HG03442 (cell line): ENCODE measurements around the gene HNRNPM.
"Not testable (repeated sequence)": the region's sequence is repeated elsewhere in the genome, so short reads cannot be mapped to it uniquely, and the experiment has no call there.

Experiments used
- ATAC-seq: cut with Tn5 transposase; IDR thresholded peaks from one replicate; pipeline ENCODE4 v1.9.1; 2021; ENCODE audit warnings: mild to moderate bottlenecking, moderate library complexity; ENCODE audit not compliant: unreplicated experiment

Gene HNRNPM

GRCh38 chr19:8506402-8506957 is 61.7 kb downstream of the HNRNPM start:
- no peak for ATAC-seq

DNA sequence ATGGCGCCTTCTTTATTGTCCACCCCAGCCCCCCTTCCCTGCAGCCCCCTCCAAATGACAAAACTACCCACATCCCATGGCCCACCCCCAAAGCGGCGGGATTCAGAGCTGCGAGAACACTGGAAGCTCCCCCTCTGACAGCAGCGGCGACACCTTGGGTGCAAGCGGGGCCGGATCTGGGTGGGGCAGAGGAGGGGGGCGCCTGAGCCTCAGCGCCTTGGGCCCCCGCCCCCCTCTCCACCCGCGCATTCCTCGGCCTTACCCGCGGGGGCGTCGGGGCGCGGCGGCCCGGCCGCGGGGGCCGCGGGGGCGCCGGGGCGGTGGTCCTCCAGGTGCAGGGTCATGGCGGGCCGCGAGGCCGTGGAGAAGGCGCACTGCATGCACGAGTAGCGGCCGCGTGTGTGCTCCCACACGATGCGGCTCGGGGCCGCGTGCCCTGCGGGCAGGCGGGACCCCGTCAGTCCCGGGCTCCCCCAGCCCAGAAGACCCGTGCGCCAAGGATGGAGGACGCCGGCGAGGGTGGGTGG is 65.9 kb downstream of the HNRNPM start:
- no peak for ATAC-seq

DNA sequence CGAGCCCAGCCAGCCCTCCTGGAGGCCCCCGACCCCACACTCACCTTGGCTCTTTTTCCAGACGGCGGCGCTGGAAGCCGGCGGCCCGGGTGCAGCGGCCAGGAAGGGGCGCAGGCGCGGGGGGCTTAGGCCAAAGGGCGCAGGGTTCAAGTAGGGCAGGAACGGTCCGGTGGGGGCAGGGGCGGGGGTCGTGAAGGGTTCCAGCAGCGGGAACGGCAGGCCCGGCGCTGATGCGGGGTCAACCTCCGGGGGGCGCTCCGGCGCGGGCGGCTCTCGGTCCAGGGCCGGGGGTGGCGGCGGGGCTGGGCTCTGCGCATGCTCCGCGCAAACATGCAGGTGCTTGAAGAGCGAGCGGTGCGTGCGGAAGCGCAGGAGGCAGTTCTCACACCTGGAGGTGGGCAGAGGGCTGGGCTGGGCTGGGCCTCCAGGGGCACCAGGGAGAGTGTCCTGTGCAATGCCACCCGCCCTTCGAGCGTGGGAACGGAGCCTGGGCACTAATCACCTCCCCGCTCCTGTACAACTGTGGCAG is 66.9 kb downstream of the HNRNPM start:
- no peak for ATAC-seq

DNA sequence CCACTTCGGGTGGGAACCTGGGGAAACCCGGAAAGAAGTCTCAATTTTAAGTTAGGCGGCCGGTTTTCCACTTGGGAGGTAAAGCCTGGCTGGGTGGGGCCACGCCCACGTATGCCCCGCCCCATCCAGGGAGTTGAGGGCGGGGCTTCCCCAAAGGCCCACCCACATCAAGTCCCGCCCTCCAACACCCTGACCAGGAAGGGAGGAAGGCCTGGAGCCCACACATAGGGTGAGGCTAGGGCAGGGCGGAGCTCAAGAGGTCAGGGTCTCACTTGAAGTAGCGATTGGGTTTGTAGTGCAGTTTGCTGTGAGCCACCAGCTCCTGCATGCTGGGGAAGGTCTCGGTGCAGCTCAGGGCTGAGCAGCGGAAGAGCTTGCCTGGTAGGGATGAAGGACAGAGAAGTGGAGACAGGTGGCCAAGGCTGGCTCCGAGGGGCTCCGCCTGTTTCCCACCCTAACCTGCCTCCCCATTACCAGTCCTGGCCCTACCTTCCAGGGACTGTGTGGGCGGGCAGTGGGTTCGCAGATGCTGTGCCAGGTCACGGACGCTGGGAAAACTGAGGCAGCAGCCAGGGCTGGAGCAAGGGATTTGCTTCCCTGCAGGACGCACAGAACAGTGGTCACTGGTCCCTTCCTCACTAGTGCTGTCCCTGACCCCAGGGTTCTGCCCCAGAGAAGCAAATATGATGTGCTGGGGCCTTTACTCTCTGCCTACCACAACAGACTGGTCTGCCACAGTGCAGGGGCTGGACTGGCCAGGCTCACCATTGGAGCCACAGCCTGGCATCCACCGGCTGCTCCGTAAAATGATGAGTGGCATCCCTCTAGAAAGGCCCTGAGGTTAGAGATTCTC is 67.6 kb downstream of the HNRNPM start:
- ATAC-seq, result no peak

- no peak for ATAC-seq
Observed at GRCh38 chr19:8513036-8513686, 68.4 kb downstream of the HNRNPM start.

DNA sequence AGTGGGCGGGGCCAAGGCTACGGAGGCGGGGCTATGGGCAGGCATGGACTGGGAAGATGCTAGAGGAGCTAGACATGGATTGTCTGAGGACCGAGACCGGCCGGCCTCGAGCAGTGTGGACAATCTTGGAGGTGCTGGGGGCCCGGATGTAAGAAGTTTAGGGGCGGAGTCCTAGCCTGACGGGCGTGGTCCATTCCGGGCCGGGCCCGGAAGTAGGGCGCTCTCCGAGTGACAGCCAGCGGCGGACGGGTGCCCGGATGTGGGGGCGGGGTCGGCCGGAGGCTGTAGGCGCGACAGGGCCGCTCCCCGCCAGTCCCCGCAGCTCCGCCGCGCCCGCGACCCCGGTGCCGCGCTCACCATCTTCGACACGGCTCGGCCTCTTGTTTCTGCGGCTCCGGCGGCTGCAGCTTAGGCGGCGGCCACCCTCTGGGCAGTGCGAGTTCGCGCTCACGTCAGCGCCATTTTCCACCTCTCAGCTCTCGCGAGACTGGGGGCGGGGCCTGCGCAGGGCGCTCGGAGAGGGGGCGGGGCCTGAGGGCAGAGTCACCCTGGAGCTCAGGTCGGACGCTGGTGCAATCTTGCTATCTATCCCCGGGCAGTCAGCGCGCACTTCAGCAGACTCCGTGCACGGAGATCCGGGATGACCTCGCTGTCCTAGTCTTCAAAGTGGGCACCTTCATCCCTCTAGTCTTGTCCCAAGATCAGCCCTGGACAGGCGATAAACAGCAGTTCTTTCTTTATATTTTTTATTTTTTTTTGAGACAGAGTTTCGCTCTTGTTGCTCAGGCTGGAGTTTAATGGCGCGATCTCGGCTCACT is 69.1 kb downstream of the HNRNPM start, which contains the start of gene ZNF414:
ZNF414 (minus strand) TSS at position 481 of the 818 bp plus-strand sequence; CDS start at position 360, 121 bp downstream.
- ATAC-seq, result peak; percentile 84

- ATAC-seq, result not testable (repeated sequence)
Observed at GRCh38 chr19:8514505-8515009, 69.8 kb downstream of the HNRNPM start.

GRCh38 chr19:8515317-8515716 is 70.5 kb downstream of the HNRNPM start:
- ATAC-seq, result no peak

GRCh38 chr19:8517551-8518442 is 73.0 kb downstream of the HNRNPM start:
- no peak for ATAC-seq

DNA sequence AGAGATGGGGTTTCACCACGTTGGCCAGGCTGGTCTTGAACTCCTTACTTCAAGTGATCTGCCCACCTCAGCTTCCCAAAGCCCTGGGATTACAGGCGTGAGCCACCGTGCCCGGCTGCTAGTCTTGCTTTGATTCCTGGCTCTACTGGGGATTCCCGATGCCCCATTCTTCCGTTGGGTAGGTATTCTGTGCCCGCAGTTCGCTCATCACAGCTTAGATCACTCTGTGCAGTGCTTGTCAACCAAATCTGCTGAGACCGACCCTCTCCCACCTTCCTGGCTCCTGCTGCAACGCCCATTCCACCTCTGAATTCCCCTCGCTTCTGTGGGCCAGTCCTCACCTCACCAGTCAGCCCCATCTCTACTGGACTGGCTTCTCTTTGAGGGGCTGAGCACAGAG is 73.8 kb downstream of the HNRNPM start:
- no peak for ATAC-seq

DNA sequence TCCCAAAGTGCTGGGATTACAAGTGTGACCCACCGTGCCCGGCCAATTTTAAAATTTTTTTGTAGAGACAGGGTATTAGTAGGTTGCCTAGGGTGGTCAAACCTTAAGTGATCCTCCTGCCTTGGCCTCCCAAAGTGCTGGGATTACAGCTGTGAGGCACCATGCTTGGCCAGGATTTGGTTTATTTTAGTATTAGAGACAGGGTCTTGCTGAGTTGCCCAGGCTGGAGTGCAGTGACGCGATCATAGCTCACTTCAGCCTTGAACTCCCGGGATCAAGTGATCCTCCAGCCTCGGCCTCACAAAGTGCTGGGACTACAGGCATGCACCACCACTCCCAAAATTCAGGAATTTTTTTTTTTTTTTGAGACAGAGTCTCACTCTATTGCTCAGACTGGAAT is 74.6 kb downstream of the HNRNPM start:
- ATAC-seq, result no peak

GRCh38 chr19:8525401-8525684 is 80.6 kb downstream of the HNRNPM start:
- no peak for ATAC-seq

- no peak for ATAC-seq
Observed at GRCh38 chr19:8526345-8527091, 81.7 kb downstream of the HNRNPM start.

GRCh38 chr19:8528500-8528899 is 83.7 kb downstream of the HNRNPM start:
- no peak for ATAC-seq

DNA sequence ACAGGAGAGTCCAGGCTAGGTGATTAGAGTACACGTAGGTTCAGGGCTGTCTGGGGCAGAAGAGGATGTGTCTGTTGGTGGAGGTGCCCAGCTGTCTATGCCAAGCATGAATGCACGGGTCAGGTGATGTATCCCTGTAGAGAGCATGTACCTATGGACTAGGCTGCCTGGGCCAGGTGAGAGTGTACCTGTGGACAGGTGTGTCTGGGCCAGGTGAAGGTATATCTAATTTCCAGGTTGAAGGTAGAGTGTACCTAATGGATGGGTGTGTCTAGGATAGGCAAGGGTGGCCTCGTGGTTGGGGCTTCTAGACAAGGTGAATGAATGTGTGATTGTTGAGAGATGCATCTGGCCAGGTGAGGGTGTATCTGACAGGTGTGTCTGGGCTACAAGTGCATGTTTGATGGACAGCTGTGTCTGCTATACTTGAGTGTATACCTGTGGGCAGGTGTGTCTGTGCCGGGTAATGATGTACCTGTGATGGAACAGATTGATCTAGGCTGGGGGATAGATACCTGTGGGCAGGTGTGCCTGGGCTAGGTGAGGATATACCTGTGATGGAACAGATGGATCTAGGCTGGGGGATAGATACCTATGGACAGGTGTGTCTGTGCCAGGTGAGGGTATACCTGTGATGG is 84.7 kb downstream of the HNRNPM start:
- no peak for ATAC-seq

- ATAC-seq, result no peak
Observed at GRCh38 chr19:8530061-8530679, 85.4 kb downstream of the HNRNPM start.

DNA sequence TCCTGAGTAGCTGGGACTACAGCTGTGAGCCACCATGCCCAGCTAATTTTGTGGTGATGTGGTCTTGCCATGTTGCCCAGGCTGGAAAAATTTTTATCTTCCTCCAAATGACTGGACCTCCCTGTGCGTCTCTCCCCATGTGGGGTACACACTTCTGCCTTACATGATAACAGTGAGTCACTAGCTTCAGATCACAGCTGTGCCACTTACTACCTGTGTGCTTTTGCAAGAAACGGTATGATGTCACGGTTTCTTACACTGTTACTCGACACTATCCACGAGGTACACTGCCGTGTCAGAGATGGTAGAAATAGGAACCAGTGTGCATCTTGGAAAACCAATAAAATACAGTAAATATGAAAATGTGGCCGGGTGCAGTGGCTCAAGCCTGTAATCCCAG is 86.7 kb downstream of the HNRNPM start:
- ATAC-seq, result no peak

DNA sequence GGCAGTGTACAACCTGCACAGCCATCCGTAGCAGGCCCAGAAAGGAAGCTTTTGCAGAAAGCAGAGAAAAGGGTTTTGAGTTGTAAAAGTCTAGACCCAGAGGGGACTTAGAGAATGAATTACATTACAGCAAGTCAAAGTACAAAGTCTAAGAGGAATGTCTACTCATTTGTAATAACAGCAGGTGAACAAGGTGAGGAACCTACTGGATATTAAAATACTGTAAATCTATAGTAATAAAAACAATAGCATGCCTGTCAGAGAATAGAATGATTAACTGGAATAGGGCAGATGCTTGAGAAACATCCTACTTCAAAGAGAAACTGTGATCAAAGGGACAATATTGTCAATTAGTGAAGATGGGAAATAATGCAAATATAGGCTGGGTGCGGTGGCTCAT is 87.5 kb downstream of the HNRNPM start:
- no peak for ATAC-seq
